ENCODE measurements around the gene OCIAD1.
"Not testable (repeated sequence)": the region's sequence is repeated elsewhere in the genome, so short reads cannot be mapped to it uniquely, and the experiment has no call there.

Gene OCIAD1, protein sequence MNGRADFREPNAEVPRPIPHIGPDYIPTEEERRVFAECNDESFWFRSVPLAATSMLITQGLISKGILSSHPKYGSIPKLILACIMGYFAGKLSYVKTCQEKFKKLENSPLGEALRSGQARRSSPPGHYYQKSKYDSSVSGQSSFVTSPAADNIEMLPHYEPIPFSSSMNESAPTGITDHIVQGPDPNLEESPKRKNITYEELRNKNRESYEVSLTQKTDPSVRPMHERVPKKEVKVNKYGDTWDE

DNA sequence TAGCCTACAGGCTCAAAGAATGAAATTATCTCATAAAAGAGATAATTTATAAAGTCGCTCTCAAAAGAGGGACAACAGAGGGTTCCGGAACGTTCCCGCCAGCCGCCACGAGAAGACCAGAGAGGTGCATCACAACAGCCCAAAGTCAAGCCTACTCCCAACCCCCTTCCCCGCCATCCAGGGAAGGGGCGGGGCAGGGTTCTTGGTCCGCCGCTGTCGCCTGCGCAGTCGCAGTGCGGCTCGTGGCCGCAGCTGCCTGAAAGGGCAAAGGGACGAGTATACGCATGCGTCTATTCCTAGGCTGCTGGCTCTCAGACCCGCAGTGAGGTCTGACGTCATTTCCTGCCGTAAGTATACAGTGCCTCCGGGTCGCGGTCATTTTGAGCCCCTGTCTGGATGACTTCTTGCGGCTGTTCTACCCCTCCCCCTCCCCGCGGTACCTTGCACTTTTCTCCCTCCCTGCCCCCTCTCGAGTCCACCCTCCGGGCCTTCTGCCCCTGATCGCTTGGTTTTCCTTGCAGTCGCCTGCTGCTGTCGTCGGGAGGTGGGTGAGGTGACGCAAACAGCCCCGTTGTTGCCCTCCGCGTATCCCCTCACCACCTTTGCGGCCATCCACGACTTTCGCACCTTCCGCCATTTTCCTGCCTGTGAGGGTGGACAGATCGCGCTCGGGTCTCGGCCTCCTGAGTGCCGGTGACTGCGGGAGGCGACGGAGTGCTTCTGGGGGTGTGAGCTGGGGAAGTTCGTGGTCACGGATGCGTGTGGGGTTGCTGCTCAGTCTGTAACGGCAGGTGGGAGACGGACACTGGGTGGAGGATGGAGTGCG lies at the start of gene OCIAD1:
Gene OCIAD1 (plus strand): TSS at position 383 of the 826 bp plus-strand sequence. CDS start 1,537 bp downstream, outside the sequence.
- peak; percentile 89 for DNase-seq

DNA sequence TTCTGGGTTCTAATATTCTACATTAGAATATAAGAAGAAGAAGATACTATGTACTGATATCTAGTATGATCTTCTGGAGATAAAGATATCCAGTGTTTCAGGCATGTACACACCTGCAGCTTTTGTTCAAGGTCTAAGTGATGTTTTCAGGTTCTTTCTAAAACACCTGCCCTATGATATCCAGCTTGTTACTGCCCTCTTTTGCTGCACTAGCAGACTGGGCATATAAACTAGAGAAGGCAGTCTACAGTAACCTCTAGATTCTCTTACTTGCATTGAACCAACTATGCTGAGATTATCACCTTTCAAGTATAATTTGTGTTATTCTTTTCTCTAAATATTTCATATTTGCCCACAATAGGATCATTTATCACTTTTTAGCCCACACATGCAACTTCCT lies 48.9 kb upstream of the OCIAD1 start:
- no peak for DNase-seq

GRCh38 chr4:48785302-48785701 lies 45.6 kb upstream of the OCIAD1 start:
- no peak for DNase-seq

DNA sequence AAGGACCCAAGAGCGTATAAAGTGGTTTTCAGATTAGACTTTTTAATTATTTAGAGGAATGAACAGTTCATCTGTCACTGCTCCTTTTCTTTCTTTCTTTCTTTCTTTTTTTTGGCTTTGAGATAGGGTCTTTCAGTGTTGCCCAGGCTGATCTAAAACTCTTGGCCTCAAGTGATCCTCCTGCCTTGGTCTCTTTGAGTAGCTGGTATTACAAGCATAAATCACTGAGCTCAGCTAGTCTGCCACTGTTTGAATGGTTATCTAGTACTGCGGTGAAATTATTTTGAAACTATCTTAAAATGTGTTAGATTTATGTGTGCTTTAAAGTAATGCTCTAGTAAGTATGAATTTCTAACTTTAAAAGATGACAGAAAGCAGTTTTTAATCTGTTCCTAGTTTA lies 44.3 kb upstream of the OCIAD1 start:
- DNase-seq, result no peak

DNA sequence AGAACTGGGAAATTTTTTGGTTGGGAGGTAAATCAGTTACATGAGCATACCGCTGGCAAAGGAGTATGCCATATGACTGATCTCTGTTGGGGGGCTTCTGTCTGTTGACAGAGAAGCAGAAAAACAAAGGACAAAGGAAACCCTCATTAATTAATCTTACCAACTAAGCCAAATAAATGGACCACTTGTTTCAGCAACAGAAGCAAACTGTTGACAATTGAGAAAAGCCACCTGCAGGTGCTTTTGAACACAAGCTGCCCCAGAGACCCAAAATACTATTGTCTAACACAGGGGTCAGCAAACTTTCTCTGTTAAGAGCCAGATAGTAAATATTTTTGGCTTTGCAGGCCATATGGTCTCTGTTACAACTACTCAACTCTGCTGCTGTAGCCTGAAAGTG lies 43.8 kb upstream of the OCIAD1 start:
- DNase-seq, result no peak

- no peak for DNase-seq
Measured at GRCh38 chr4:48790561-48790960, 40.3 kb upstream of the OCIAD1 start.

GRCh38 chr4:48791313-48791712 lies 39.6 kb upstream of the OCIAD1 start:
- no peak for DNase-seq

DNA sequence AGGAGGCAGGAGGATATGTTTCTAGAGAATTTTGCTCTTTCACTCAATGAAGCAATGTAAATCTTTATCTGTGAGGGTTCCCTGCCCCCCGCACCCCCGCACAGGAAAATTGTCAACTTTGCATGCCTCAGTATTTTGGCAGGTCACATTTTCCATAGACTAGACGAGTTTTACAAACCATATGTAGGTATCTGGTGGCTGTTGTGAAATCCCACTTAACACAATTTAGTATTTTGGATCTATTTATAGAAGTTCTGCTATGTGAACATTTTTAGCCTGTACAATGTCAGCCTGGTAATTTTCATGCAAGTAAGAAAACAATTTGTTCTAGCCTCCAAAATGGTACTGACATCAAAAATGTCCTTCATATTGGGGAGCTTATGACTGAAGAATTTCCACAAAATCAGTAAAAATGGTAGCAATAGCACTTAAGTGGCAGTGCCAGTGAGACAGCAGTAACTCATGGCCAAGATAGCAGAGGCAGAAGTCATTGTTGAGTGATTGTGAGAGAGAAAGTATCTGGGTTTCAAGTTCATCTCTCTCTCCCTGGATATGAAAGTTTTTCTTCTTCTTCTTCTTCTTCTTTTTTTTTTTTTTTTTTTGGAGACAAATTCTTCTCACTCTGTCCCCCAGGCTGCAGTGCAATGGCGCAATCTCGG lies 38.4 kb upstream of the OCIAD1 start:
- no peak for DNase-seq

DNA sequence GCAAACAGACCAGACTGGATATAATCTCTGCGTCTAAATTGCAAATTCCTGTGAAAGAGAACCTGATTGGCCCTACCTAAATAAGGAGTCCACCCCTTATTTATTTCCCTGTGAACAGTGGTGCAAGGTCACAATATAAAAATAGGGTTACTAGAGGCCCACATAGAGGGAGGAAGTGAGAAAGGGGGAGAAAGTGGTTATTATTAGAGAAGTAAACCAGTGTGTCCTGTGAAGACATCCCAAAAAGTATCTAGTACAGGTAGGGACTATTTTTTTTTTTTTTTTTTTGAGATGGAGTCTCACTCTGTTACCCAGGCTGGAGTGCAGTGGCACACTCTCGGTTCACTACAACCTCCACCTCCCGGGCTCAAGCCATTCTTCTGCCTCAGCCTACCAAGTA lies 35.8 kb upstream of the OCIAD1 start:
- DNase-seq, result no peak

GRCh38 chr4:48796191-48796926 lies 34.5 kb upstream of the OCIAD1 start:
- no peak for DNase-seq

DNA sequence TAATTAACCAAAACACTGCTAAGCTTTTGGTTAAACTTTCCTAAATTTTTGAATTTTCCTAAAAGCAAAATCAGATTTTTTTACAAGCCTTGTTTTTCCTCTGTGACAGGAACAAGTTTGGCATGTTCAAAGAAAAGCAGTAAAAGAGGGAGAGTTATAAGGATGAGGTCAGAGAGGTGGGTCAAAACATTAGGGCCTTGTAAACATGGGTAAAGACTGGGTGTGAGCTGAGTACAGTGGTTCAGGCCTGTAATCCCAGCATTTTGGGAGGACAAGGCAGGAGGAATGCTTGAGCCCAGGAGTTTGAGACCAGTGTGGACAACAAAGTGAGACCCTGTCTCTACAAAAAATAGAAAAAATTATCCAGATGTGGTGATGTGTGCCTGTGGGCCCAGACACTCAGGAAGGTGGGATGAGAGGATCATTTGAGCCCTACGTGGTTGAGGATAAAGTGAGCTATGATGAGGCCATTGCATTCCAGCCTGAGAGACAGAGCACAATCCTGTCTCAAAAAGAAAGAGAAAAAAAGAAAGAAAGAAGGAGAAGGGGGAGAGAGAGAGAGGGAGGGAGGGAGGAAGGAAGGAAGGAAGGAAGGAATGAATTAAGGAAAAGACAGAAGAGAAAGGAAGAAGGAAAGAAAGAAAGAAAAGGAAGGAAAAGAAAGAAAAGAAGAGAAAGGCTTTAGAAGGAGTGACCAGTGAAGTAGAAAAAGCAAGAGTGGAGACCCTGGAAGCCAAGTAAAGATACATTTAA lies 33.8 kb upstream of the OCIAD1 start:
- no peak for DNase-seq

DNA sequence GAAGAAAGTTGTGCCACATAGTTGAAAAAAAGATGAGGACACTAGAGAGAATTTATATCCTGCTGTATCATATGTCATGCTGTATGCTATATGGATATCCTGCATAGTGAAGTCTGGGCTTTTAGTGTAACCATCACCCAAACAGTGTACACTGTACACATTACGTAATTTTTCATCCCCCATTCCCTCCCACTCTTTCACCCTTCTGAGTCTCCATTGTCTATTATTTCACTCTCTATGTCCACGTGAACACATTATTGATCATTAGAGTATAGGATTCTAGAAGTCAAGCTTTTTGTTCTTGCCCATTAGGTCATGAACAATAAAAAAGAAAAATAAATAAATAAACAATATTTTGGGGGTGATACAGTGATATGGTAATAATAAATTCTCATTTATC lies 32.8 kb upstream of the OCIAD1 start:
- no peak for DNase-seq

GRCh38 chr4:48799157-48799556 lies 31.7 kb upstream of the OCIAD1 start:
- no peak for DNase-seq

GRCh38 chr4:48800155-48800554 lies 30.7 kb upstream of the OCIAD1 start:
- not testable (repeated sequence) for DNase-seq

DNA sequence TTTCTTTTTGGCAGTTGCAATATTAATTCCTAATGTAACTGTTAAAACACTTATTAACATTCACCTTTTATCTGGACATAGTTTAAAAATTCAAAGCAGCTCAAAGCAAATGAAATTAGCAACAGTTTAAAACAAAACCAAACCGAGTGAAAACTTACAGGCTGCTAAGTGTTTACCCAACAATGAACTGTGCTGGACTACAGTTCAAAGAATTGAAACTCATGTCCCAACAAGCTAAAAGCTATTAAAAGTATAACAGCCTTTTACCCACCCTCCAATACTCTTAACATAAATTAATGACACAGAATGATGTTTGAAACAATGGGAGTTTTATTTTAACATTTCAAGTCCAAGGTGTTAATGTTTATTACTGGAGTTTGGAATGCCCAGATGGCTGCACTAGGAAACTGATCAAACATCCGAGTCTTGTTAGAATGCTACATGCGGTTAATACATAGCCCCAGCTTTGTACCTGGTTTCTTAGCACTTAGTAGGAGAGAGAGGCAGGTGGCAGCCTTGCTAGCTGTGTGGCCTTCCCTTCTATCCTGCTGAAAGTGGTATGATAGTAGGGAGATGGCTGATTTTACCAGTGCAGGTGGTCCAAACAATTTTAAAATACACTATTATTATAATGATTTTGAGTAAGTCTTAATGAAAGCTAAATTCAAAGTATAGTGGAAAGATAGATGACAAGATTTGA lies 29.7 kb upstream of the OCIAD1 start:
- DNase-seq, result no peak

- DNase-seq, result no peak
Measured at GRCh38 chr4:48804584-48805301, 26.1 kb upstream of the OCIAD1 start.

DNA sequence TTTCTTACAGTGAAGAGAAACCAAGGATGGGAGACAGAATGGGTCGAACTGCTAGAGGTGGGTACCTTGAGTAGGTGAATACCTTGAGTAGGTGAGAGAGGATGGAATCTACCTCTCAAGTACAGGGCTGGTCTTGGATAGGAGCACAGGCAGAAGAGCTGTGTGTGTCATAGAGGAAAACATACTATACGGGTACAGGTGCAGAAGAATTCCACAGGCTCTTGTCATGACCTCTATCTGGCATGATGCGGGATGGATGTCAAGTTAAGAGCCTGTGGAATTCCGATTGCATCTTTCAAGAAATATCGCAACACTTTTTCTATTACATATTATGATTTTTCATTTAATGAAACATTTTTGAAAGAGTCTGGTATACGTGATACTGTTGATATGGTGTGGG lies 18.0 kb upstream of the OCIAD1 start:
- DNase-seq, result no peak

GRCh38 chr4:48813964-48814363 lies 16.9 kb upstream of the OCIAD1 start:
- DNase-seq, result no peak

- no peak for DNase-seq
Measured at GRCh38 chr4:48815483-48815882, 15.4 kb upstream of the OCIAD1 start.

DNA sequence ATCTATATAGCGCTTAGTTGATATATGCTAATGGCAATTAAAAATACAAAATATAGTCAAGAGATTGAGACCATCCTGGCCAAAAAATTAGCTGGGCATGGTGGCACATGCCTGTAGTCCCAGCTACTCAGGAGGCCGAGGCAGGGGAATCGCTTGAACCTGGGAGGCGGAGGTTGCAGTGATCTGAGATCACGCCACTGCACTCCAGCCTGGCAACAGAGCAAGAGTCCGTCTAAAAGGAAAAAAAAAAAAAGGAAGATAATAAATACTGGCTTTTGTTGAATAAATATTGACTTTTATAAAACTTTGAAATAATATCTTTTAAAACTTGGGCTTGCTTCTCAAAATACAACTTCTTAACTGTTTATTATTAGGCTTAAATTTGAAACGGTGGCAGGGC lies 14.6 kb upstream of the OCIAD1 start:
- DNase-seq, result not testable (repeated sequence)

GRCh38 chr4:48816971-48817370 lies 13.9 kb upstream of the OCIAD1 start:
- DNase-seq, result no peak
